Testis (tissue), 2 donors: ENCODE measurements around the gene BMAL1.

Experiments used
- CTCF ChIP-seq, 3 experiments: fragments of 450-650 bp in 2 of 3; fragments of 200-600 bp in 1 of 3; sonication (generic) in 1 of 3; IDR thresholded peaks; one replicate each; pipeline ENCODE4 v1.5.1; 2016 to 2019; ENCODE audit warnings: antibody characterized with exemption in 3 of 3, mild to moderate bottlenecking in 2 of 3, moderate library complexity in 1 of 3
- POLR2A ChIP-seq: fragments of 450-650 bp; IDR thresholded peaks from one replicate; pipeline ENCODE4 v1.6.1; 2017; ENCODE audit warnings: antibody characterized with exemption, mild to moderate bottlenecking, moderate library complexity

- TF ChIP-seq CTCF (IDR thresholded peaks at IDR 0.05) (no peak), POLR2A (no peak)
These were observed 20.3 kb downstream of the BMAL1 start for GRCh38 chr11:13297917-13298356.
